IPS-11a (cell line): Measurements from ENCODE around the gene TPST2.
"Not testable (repeated sequence)": the region's sequence is repeated elsewhere in the genome, so short reads cannot be mapped to it uniquely, and the experiment has no call there.

Experiments used
- H3K4me3 ChIP-seq: one replicate; pipeline ENCODE4 v1.5.1; 2013; ENCODE audit warnings: low read depth, low read length, control low read depth

TPST2 gene

GRCh38 chr22:26536056-26536761 is 53.7 kb downstream of the TPST2 start:
- H3K4me3 ChIP-seq, result no peak overlapping the region

GRCh38 chr22:26535603-26535908 is 54.4 kb downstream of the TPST2 start:
- no peak overlapping the region for H3K4me3 ChIP-seq

GRCh38 chr22:26534874-26535602 is 54.9 kb downstream of the TPST2 start:
- no peak overlapping the region for H3K4me3 ChIP-seq

DNA sequence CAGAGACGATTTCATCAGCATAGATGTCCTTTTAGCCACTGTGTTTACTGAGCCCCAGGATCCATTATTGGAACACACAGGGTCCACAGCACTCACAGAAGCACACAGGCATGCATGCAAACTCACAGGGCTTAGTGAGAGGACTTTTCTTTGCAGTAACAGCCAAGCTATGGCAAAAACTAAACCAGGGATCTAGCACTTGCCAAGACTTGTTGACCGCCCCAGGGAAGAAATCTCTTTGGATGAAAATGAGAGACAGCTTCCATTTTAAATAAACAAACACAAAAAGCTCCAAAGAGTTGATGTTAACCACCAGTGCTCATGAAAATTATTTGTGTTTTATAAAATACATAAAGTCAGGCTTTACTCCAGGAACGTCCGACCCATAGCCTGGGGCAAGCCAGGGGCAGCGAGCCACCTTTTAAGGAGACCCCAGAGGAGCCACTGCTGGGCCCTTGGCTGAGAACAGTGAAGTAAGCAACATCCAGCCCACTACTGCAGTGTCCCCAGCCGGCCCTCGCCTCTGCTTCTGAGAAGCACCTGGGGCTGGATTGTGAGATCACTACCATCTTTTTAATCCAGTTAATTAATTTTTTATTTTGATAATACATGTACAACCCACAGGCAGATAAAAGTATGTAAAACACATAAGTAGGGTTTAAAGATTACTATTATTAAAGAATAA is 55.6 kb downstream of the TPST2 start:
- H3K4me3 ChIP-seq, result no peak overlapping the region

- no peak overlapping the region for H3K4me3 ChIP-seq
These were observed 60.6 kb downstream of the TPST2 start for GRCh38 chr22:26529345-26529744.

GRCh38 chr22:26528518-26528917 is 61.4 kb downstream of the TPST2 start:
- not testable (repeated sequence) for H3K4me3 ChIP-seq

- H3K4me3 ChIP-seq, result no peak overlapping the region
These were observed 62.1 kb downstream of the TPST2 start for GRCh38 chr22:26527574-26528465.

- no peak overlapping the region for H3K4me3 ChIP-seq
These were observed 62.8 kb downstream of the TPST2 start for GRCh38 chr22:26527167-26527566.

- H3K4me3 ChIP-seq, result no peak overlapping the region
These were observed 63.9 kb downstream of the TPST2 start for GRCh38 chr22:26525946-26526564.

GRCh38 chr22:26524870-26525269 is 65.1 kb downstream of the TPST2 start:
- H3K4me3 ChIP-seq, result no peak overlapping the region

GRCh38 chr22:26522592-26522991 is 67.3 kb downstream of the TPST2 start:
- H3K4me3 ChIP-seq, result no peak overlapping the region

- no peak overlapping the region for H3K4me3 ChIP-seq
These were observed 67.9 kb downstream of the TPST2 start for GRCh38 chr22:26522012-26522411.

DNA sequence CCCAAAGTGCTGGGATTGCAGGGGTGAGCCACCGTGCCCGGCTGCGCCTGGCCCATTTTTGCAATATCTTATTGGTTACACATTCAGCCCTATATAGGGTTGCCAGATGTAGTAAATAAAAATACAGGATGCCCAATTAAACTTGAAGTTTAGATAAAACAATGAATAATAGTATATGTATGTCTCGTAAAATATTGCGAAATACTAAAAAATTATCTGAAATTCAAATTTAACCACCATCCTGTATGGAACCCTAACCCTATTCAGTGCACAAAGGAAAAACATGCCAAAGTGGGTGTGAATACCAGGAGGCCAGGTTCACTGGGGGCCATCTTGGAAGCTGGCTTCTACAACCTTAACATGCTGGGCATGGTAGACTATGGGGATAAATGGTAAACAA is 72.5 kb downstream of the TPST2 start:
- no peak overlapping the region for H3K4me3 ChIP-seq

DNA sequence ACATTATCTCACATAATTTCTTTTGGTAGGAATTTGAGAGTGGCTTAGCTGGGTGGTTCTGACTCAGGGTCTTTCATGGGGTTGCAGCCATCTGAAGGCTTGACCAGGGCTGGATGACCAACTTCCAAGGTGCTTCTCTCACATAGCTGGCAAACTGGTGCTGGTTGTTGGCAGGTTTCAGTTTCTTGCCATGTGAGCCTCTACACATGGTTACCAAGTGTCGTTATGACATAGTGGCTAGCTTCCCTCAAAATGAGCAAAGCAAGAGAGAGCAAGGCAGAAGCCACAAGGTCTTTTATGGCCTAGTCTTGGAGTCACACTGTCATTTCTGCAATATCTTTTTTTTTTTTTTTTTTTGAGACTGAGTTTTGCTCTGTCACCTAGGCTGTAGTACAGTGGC is 73.4 kb downstream of the TPST2 start:
- H3K4me3 ChIP-seq, result no peak overlapping the region

- no peak overlapping the region for H3K4me3 ChIP-seq
These were observed 74.0 kb downstream of the TPST2 start for GRCh38 chr22:26515931-26516330.

- H3K4me3 ChIP-seq, result no peak overlapping the region
These were observed 75.3 kb downstream of the TPST2 start for GRCh38 chr22:26514419-26515161.

DNA sequence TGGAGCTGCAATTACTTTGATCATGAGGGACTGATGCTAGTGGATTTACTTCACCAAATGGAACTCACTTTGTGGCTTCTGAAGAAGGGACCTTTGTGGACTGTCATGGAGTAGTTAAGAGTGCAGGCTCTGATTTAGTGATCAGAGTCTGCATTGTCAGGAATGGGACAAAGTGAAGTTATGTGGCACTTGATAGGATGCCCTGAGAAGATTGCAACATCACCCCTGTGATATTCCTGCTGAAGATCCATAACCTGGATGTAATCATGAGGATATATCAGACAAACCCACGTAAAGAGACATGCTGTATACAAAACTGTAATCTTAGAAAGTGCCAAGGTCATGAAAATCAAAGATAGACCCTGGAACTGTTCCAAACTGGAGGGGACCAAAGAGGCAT is 76.1 kb downstream of the TPST2 start:
- no peak overlapping the region for H3K4me3 ChIP-seq

DNA sequence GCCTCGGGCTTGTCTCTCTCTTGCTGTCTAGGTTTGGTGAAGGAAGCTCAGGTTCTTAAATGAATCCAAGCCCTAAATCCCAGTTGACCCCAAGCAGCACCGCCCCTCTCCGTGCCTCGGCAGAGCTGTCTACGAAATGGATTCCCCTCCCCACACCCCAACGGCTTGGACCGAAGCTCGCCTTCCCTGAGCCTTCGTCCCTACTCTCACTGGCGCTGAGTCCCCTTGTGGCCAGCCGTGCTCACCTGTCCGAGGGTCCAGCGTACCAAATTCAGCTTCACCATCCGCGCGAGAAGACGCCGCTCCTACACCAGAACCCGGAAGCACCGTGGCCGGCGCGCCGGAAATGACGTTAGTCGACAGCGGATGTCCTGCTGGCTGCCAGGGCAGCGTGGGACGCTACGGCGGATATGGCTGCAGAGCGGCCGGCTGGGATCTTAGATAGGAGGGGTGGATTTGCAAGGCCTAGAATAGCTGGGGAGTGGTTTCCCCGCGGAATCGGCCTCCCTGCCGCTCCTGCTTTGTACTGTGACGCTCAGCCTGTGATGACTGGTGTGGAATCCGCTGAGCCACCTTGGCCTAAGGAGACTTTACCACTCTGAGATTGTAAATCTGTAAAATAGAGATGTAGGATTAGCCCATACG is 77.7 kb downstream of the TPST2 start, which contains the start of gene TFIP11:
TFIP11 (minus strand) TSS at position 325 of the 645 bp plus-strand sequence. CDS start 2,201 bp downstream, outside the sequence.
- H3K4me3 ChIP-seq, result peak within 1 kb of the TSS; percentile 89

DNA sequence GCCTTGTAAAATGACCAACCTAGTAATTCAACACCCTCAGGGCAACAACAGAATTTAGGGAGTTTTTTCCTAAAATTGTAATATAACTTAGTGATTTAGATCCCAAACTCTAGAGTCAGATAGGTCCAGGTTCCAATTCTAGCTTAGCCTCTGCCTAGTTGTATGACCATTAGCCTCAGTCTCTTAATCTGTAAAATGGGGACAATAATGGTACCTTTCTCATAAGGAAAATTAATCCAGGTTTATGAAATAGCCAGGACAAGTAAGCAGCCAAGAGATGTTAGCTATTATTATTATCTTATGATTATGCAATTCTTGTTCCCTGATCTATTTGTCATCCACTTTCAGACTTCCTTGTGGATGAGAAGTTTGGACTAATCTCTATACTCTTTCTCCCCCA is 81.8 kb downstream of the TPST2 start:
- H3K4me3 ChIP-seq, result no peak overlapping the region
